Testis (tissue), 5 donors: ENCODE results near the gene ZBTB14. TPM values are rescaled to one million over a fixed set of nuclear protein-coding genes. Genes with fewer than 3 reads are reported as not detected.

Experiments
- DNase-seq: peaks from one replicate; pipeline ENCODE4 v3.0.0-alpha.2; 2019
- H3K27ac ChIP-seq, 2 donors: fragments of 200-600 bp; sonication (generic); one replicate each; pipeline ENCODE4 v1.5.1; 2019
- H3K27me3 ChIP-seq: fragments of 200-600 bp; sonication (generic); one replicate; pipeline ENCODE4 v1.5.1; 2019
- H3K36me3 ChIP-seq: fragments of 200-600 bp; sonication (generic); one replicate; pipeline ENCODE4 v1.5.1; 2017; ENCODE audit warnings: low read depth; ENCODE audit errors: missing control alignments
- H3K4me1 ChIP-seq: fragments of 200-600 bp; sonication (generic); one replicate; pipeline ENCODE4 v1.5.1; 2019
- H3K4me3 ChIP-seq, 2 donors: fragments of 200-600 bp; sonication (generic); one replicate each; pipeline ENCODE4 v1.5.1; 2017 to 2019
- H3K9me3 ChIP-seq: fragments of 200-600 bp; sonication (generic); one replicate; pipeline ENCODE4 v1.5.1; 2017
- POLR2A ChIP-seq: fragments of 450-650 bp; IDR thresholded peaks from one replicate; pipeline ENCODE4 v1.6.1; 2017; ENCODE audit warnings: antibody characterized with exemption, mild to moderate bottlenecking, moderate library complexity
- WGBS, 2 donors: methylation state at CpG; one replicate each; pipeline ENCODE4 v1.1.5; 2018; 5-methylcytosine and 5-hydroxymethylcytosine counted together
- intact Hi-C: fragments of 100-400 bp; cut with DNase I; formaldehyde crosslinking; loops from one replicate; pipeline ENCODE4 v1.15.1; 2023; ENCODE audit warnings: low total_unique reads
- long read RNA-seq, 2 donors: transcript quantifications; one replicate each; lab custom pipeline, GENCODE V29; 2026
- polyA plus RNA-seq: library from polyadenylated mRNA; stranded (reverse); fragments of 350-450 nt; fragmentation: Illumina TruSeq; extraction: RNeasy Lipid Tissue Mini Kit (QIAGEN cat#74804); gene quantifications from one replicate; pipeline ENCODE4 v1.2.3, GENCODE V29; 2014; ENCODE audit warnings: low read depth, low replicate concordance; ENCODE audit not compliant: insufficient read depth
- total RNA-seq, 2 donors: library from RNA; depleted of rRNA; stranded (reverse); fragments of >200 nt; gene quantifications; one replicate each; pipeline ENCODE4 v1.2.3, GENCODE V29; 2016
- TF ChIP-seq, protein P1 (sequence below), 3 experiments: fragments of 450-650 bp in 2 of 3; fragments of 200-600 bp in 1 of 3; sonication (generic) in 1 of 3; IDR thresholded peaks; one replicate each; pipeline ENCODE4 v1.5.1; 2016 to 2019; ENCODE audit warnings: antibody characterized with exemption in 3 of 3, mild to moderate bottlenecking in 2 of 3, moderate library complexity in 1 of 3

The ZBTB14 gene, protein sequence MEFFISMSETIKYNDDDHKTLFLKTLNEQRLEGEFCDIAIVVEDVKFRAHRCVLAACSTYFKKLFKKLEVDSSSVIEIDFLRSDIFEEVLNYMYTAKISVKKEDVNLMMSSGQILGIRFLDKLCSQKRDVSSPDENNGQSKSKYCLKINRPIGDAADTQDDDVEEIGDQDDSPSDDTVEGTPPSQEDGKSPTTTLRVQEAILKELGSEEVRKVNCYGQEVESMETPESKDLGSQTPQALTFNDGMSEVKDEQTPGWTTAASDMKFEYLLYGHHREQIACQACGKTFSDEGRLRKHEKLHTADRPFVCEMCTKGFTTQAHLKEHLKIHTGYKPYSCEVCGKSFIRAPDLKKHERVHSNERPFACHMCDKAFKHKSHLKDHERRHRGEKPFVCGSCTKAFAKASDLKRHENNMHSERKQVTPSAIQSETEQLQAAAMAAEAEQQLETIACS
- total RNA-seq: 10 to 100 TPM; 17.3 to 17.7 TPM
- polyA plus RNA-seq: 10.7 TPM
- long read RNA-seq, donor 1, partial matches to known transcripts: 0 of 1 reads
- long read RNA-seq, donor 1, other reads (novel, unspliced or antisense): 0 of 1 reads
- long read RNA-seq, donor 2, partial matches to known transcripts: 0 of 5 reads
- long read RNA-seq, donor 2, other reads (novel, unspliced or antisense): 0 of 5 reads

DNA sequence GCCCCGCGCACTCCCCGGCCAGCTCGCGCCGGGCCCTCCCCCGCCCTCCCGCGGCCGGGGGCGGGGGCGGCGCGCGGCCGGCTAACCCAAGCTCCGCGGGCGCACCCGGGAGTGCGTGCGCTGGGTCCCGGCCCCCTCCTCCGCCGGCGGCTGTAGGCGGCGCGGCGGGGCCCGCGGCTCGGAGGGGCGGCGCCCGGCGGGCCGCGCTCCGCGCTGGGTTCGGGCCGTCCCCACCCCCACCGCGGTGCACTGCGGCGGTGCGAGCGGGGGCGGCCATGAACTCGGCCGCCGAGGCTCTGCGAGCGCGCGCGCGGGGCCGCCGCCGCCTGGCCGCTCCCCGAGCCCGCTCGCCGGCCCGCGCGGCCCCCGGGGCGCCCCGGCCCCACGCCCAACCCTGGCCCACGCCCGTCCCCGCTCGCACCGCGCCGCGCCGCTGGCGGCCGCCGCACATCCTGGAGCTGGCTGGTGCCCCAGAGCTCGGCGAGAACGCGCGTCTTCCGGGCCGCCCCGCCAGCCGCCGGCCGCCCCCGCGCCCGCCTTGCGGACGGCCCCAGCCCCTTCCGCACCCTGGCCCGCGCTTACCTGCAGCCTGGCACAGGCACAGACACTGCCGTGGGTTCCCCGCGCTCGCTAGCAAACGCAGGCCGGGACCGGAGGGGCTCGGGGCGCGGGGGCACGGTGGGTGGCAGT is at the start of gene ZBTB14:
ZBTB14 (minus strand) TSS at position 496 of the 690 bp plus-strand sequence. CDS start 2,480 bp downstream, outside the sequence.
- Histone ChIP-seq H3K27ac (peak within 1 kb of the TSS; percentile 95 to 98), H3K4me3 (peak within 1 kb of the TSS; percentile 91 to 92), H3K36me3 (no peaks in the 10 kb centered on the region), H3K9me3 (no peaks in the 10 kb centered on the region), H3K27me3 (no peaks in the 10 kb centered on the region), H3K4me1 (peaks cover 14% of the 10 kb centered on the region)
- WGBS, 2 donors: 0 to 1% methylated on average over 26 to 63 of the region's 116 CpGs
- no peak for TF ChIP-seq POLR2A
- TF ChIP-seq, protein P1, sequence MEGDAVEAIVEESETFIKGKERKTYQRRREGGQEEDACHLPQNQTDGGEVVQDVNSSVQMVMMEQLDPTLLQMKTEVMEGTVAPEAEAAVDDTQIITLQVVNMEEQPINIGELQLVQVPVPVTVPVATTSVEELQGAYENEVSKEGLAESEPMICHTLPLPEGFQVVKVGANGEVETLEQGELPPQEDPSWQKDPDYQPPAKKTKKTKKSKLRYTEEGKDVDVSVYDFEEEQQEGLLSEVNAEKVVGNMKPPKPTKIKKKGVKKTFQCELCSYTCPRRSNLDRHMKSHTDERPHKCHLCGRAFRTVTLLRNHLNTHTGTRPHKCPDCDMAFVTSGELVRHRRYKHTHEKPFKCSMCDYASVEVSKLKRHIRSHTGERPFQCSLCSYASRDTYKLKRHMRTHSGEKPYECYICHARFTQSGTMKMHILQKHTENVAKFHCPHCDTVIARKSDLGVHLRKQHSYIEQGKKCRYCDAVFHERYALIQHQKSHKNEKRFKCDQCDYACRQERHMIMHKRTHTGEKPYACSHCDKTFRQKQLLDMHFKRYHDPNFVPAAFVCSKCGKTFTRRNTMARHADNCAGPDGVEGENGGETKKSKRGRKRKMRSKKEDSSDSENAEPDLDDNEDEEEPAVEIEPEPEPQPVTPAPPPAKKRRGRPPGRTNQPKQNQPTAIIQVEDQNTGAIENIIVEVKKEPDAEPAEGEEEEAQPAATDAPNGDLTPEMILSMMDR (IDR thresholded peaks at IDR 0.05): no peak
- peak; percentile 63 for DNase-seq
- intact Hi-C loops: no loop called here

DNA sequence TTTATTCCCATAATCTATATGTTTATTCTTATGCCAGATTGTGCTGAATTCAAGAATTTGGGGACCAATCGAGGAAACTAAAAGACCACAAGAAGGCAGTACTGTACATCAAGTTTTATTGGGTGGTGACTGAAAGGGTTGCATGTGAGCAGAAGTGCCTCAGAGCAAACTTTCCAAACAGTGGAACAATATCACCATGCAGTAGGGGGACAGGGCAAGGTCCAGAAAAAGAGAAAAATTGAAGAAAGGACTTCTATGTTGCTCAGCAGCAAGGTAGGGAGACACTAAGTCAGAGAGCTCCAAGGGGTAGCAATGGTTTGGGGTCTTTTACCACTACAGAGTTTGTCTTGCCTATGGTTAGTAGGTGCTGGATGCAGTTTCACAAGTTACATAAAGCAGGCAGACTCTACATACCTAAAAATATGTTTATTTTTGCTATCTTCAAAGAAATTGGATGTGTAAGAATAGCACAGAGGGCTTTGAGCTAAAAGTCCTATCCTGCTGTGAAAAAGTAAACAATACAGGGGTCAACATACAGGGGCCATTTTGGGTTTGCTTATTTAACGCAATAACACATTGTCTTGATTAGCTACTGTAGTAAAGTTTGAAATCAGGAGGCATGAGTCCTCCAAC is 43.8 kb upstream of the ZBTB14 start:
- no peaks in the 10 kb centered on the region for H3K36me3 ChIP-seq
- no peaks in the 10 kb centered on the region for H3K27me3 ChIP-seq
- H3K4me3 ChIP-seq: no peak overlapping the region
- DNase-seq: no peak
- WGBS, 2 donors: 87 to 88% methylated on average over 2 of the region's 2 CpGs
- no peak for TF ChIP-seq POLR2A
- TF ChIP-seq, protein P1 (IDR thresholded peaks at IDR 0.05): no peak
- H3K27ac ChIP-seq: no peak overlapping the region
- no peaks in the 10 kb centered on the region for H3K9me3 ChIP-seq
- intact Hi-C loops: no loop called here
- H3K4me1 ChIP-seq: no peaks in the 10 kb centered on the region

DNA sequence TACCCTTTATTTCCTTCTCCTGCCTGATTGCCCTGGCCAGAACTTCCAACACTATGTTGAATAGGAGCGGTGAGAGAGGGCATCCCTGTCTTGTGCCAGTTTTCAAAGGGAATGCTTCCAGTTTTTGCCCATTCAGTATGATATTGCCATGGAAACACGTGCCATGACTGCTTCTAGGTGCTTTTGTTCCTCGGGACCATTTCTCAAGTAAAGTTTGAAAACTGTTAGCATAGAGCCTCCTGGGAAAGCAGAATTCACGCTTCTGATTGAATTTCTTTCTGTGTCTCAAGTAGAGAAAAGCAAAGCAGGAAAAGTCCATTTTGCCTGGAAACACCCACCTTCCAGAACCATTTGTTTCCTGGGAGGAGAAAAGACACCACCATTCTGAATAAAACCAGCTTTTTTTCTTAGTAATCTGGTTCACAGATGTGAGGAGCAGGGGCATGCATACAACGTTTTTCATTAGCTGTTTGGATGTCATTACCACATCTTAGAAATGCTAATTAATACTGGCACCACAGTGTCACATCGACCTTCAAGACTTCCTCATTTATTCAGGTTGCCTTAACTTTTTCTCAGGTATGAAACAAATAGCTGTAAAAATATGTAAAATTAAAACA is 39.0 kb upstream of the ZBTB14 start:
- Histone ChIP-seq H3K4me1 (no peaks in the 10 kb centered on the region), H3K27ac (no peak overlapping the region), H3K9me3 (no peaks in the 10 kb centered on the region), H3K27me3 (no peaks in the 10 kb centered on the region), H3K36me3 (no peaks in the 10 kb centered on the region), H3K4me3 (no peak overlapping the region)
- no peak for DNase-seq
- intact Hi-C loops: no loop called here
- WGBS, 2 donors: 28 to 42% methylated on average over 5 to 6 of the region's 6 CpGs
- no peak for TF ChIP-seq POLR2A
- TF ChIP-seq, protein P1 (IDR thresholded peaks at IDR 0.05): no peak

DNA sequence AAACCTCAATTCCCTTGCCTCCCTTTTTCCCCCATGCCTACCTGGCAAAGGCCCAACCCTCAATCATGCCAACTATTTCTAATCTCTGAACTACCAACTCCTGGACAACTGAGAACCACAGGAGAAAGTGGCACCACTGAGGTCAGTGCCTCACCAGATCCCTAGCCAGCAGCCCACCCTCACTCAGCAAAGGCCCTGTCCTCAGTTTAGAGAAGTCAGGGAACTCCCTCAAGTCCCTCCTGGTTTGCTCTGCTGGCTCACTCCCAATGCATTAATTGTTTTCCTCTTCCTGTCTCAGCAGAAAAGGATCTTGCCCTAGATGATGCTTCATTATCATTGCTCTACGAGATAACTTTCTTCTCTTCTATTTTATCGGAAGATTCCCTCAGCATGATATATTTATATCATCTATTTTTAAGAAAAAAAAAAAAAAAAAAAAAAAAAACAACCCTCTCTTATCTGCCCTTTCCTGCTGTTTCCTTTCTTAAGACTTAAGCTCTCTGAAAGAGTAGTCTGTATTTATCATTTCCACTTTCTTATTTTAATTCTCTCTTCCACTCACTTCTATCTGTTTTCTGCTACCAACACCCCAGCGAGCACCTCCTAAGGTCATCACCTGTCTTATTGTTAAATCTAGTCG is 22.7 kb upstream of the ZBTB14 start:
- Histone ChIP-seq H3K4me3 (no peak overlapping the region), H3K27me3 (no peaks in the 10 kb centered on the region), H3K27ac (no peak overlapping the region), H3K9me3 (no peaks in the 10 kb centered on the region), H3K36me3 (no peaks in the 10 kb centered on the region), H3K4me1 (no peaks in the 10 kb centered on the region)
- intact Hi-C loops: no loop called here
- 61 to 63% methylated on average over 4 of the region's 4 CpGs for WGBS, 2 donors
- no peak for DNase-seq
- TF ChIP-seq, protein P1 (IDR thresholded peaks at IDR 0.05): no peak
- TF ChIP-seq POLR2A: no peak
